GM12878 (cell line): ENCODE results near the gene LRRC10B. TPM values are rescaled to one million over a fixed set of nuclear protein-coding genes. Genes with fewer than 3 reads are reported as not detected.

Experiments used
- ATAC-seq: fragments of 200-7000 bp; cut with Tn5 transposase; 3 replicates; pipeline ENCODE4 v1.9.1; 2020; ENCODE audit warnings: mild to moderate bottlenecking, moderate library complexity
- BruUV-seq: library from RNA; stranded (reverse); fragments of 400-500 nt; replicated peaks from 2 replicates; lab custom pipeline; 2021; lab: Mats Ljungman, UMichigan
- CTCF ChIA-PET: fragments of 300-600 bp; sonication (Branson Sonifier 250); formaldehyde crosslinking; extraction: SDS; loops from one replicate; lab custom pipeline; 2021; ENCODE audit warnings: inconsistent platforms; lab: Yijun Ruan, JAX
- POLR2A ChIA-PET: fragments of 350-600 bp; formaldehyde crosslinking; extraction: SDS; loops from one replicate; lab custom pipeline; 2021; ENCODE audit warnings: inconsistent platforms; lab: Charles Lee
- RAD21 ChIA-PET: fragments of 300-600 bp; sonication (Branson Sonifier 250); formaldehyde crosslinking; loops from one replicate; lab custom pipeline; 2023; ENCODE audit warnings: antibody characterized with exemption; ENCODE audit not compliant: unreplicated experiment; lab: Charles Lee
- SMC1A ChIA-PET: fragments of 300-600 bp; sonication (Branson Sonifier 250); formaldehyde crosslinking; loops from one replicate; lab custom pipeline; 2023; ENCODE audit not compliant: unreplicated experiment, uncharacterized antibody; lab: Charles Lee
- DNase-seq: peaks from one replicate; pipeline ENCODE4 v3.0.0-alpha.2; 2011; ENCODE audit warnings: low read depth, low spot score
- FAIRE-seq: peaks from 3 replicates; lab custom pipeline; 2011; peaks lifted over from hg19 to GRCh38; lab: Jason Lieb, UNC
- H2AFZ ChIP-seq: 2 replicates; pipeline ENCODE4 v1.6.0; 2011; ENCODE audit warnings: low read depth, low read length, control low read depth; ENCODE audit not compliant: control insufficient read depth
- H3K27ac ChIP-seq: 2 replicates; pipeline ENCODE4 v1.5.1; 2011; ENCODE audit warnings: control low read depth; ENCODE audit not compliant: control insufficient read depth, insufficient read depth
- H3K27me3 ChIP-seq, 2 experiments: replicated peaks in 1 of 2; 2 replicates each; pipeline versions ENCODE4 v1.6.0 to v1.6.1; 2011; ENCODE audit warnings: low read length in 1 of 2; ENCODE audit not compliant: control insufficient read depth in 2 of 2, insufficient read depth in 2 of 2
- H3K36me3 ChIP-seq, 2 experiments: 2 replicates each; pipeline ENCODE4 v1.5.1; 2011; ENCODE audit warnings: low read length in 1 of 2; ENCODE audit not compliant: control insufficient read depth in 2 of 2, insufficient read depth in 2 of 2
- H3K4me1 ChIP-seq: 2 replicates; pipeline ENCODE4 v1.6.1; 2011; ENCODE audit warnings: mild to moderate bottlenecking, low read length, moderate library complexity, mixed read lengths; ENCODE audit not compliant: control insufficient read depth, insufficient read depth
- H3K4me2 ChIP-seq: 2 replicates; pipeline ENCODE4 v1.6.0; 2011; ENCODE audit warnings: control low read depth; ENCODE audit not compliant: control insufficient read depth, insufficient read depth
- H3K4me3 ChIP-seq: fragments of 200-600 bp; sonication (generic); 2 replicates; pipeline ENCODE4 v1.5.1; 2016
- H3K79me2 ChIP-seq: 2 replicates; pipeline ENCODE4 v1.6.0; 2011; ENCODE audit warnings: low read length; ENCODE audit not compliant: control insufficient read depth, insufficient read depth
- H3K9ac ChIP-seq: 2 replicates; pipeline ENCODE4 v1.8.0; 2011; ENCODE audit warnings: low read length, control low read depth, mixed read lengths; ENCODE audit not compliant: control insufficient read depth, insufficient read depth
- H3K9me3 ChIP-seq: replicated peaks from 3 replicates; pipeline ENCODE4 v1.5.1; 2011; ENCODE audit warnings: mild to moderate bottlenecking, low read length; ENCODE audit not compliant: control insufficient read depth, insufficient read depth
- H4K20me1 ChIP-seq: 2 replicates; pipeline ENCODE4 v1.6.0; 2011; ENCODE audit not compliant: control insufficient read depth, insufficient read depth
- ASH2L ChIP-seq: fragments of 300-600, 200-600 bp; sonication (generic); IDR thresholded peaks from 2 replicates; pipeline ENCODE4 v1.6.1; 2017; ENCODE audit warnings: low read depth, mild to moderate bottlenecking, borderline replicate concordance
- BHLHE40 ChIP-seq, 2 experiments: fragments of 450-650 bp in 1 of 2; IDR thresholded peaks; 2 replicates each; pipeline ENCODE4 v1.6.1; 2011 to 2017; ENCODE audit warnings: low read depth in 2 of 2, borderline replicate concordance in 1 of 2, improper control_type of control experiment in 1 of 2, low read length in 1 of 2, mild to moderate bottlenecking in 1 of 2
- BRCA1 ChIP-seq: IDR thresholded peaks from 2 replicates; pipeline ENCODE4 v1.6.1; 2011; ENCODE audit warnings: low read depth, low read length, improper control_type of control experiment
- TCF3 ChIP-seq: IDR thresholded peaks from 2 replicates; pipeline ENCODE4 v1.6.1; 2012; ENCODE audit warnings: low read depth, mild to moderate bottlenecking, low read length, borderline replicate concordance; ENCODE audit not compliant: insufficient read depth
- WRNIP1 ChIP-seq: IDR thresholded peaks from 2 replicates; pipeline ENCODE4 v1.6.1; 2011; ENCODE audit warnings: low read depth, low read length, improper control_type of control experiment, borderline replicate concordance
- WGBS: methylation state at CpG from one replicate; pipeline ENCODE4 v1.1.6; 2016; ENCODE audit warnings: low lambda C conversion rate; ENCODE audit not compliant: insufficient replicate concordance, insufficient coverage; ENCODE audit errors: missing lambda C conversion rate; 5-methylcytosine and 5-hydroxymethylcytosine counted together
- in situ Hi-C: fragments of 300-500 bp; cut with MboI; formaldehyde crosslinking; loops from 9 replicates; pipeline ENCODE4 v1.14.3; 2018; ENCODE audit warnings: mixed read lengths
- intact Hi-C: fragments of 100-400 bp; cut with micrococcal nuclease; formaldehyde crosslinking; loops from one replicate; pipeline ENCODE4 v1.14.2; 2022; ENCODE audit not compliant: unreplicated experiment
- polyA plus RNA-seq, 11 experiments: library from polyadenylated mRNA; depleted of rRNA in 4 of 11; unstranded in 6 of 11; stranded (reverse) in 5 of 11; fragments of >200 nt; fragmentation: Nextera tagmentation in 4 of 11; fragmentation: Illumina TruSeq in 1 of 11; extraction: Ambion mirVana in 4 of 11; extraction: Trizol in 1 of 11; gene quantifications; 1 replicate in 1 of 11; 2 replicates in 10 of 11; pipeline versions ENCODE4 v1.2.1 to v1.2.3, GENCODE V29; 2011 to 2016; ENCODE audit warnings: inconsistent platforms in 2 of 11, missing spikeins in 2 of 11, low read depth in 1 of 11
- total RNA-seq, 4 experiments: library from RNA; depleted of rRNA in 3 of 4; stranded (reverse); fragments of >200 nt in 3 of 4; fragmentation: Illumina TruSeq in 1 of 4; extraction: Trizol in 1 of 4; gene quantifications; 2 replicates each; pipeline versions ENCODE4 v1.2.1 to v1.2.3, GENCODE V29; 2013 to 2021
- TF ChIP-seq, protein P1 (sequence below): IDR thresholded peaks from 2 replicates; pipeline ENCODE4 v1.6.1; 2011; ENCODE audit warnings: borderline replicate concordance, low read depth, mild to moderate bottlenecking, moderate library complexity, low read length; ENCODE audit not compliant: insufficient read depth, poor library complexity, severe bottlenecking

Gene LRRC10B
- total and polyA plus RNA-seq, 10 of the 15 experiments (the other 5 are each of a cell fraction or from before 2014, with no cell fraction given): not detected

DNA sequence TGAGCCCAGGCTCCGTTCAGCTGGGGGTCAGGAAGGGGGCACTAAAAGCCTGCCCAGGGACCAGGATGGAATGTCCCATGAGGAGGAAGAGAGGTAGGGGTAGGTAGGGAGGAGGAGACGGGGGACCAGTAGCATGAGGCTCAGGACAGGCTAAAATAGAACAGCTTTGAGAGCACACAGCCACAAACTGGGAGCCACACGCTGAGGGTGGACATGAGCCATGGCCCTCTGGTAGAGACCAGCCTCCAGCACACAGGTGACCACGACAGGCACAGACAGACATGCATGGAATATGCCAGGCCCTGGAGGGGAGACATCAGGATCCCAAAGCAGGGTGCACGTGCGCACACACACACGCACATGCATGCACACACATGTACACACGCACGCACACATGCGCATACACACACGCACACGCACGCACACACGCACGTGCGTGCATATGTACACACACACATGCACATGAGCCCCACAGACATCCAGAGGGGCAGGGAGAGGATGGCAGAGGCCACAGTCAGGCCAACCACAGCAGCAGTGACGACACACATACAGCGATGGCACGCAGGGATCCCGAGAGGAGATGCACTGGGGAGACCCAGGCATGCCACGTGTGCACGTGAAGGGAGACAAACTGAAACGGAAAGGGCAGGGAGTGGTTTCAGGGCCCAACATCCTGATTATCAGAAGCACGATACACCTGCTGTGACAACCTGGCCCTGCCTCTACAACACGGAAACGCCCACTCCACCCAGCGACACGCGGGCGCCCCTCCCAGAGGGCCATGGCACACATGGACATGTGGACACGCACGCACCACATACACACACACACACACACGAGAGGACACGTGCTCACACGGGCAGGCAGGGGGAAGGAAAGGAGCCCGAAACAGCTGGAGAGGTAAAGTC is 25.7 kb downstream of the LRRC10B start:
- Histone ChIP-seq H3K36me3 (no peaks in the 10 kb centered on the region), H3K4me2 (no peak overlapping the region), H3K4me3 (no peak overlapping the region), H3K79me2 (no peaks in the 10 kb centered on the region), H3K27me3 (peaks cover 0 to 1% of the 10 kb centered on the region in 2 experiments; a peak in 1 of 4 replicates), H4K20me1 (no peaks in the 10 kb centered on the region), H2AFZ (no peak overlapping the region), H3K27ac (no peak overlapping the region), H3K9me3 (no peaks in the 10 kb centered on the region), H3K4me1 (no peaks in the 10 kb centered on the region), H3K9ac (no peak overlapping the region)
- ChIA-PET CTCF (no interaction called here), POLR2A (no interaction called here), RAD21 (no interaction called here), SMC1A (no interaction called here)
- FAIRE-seq: no peak
- WGBS: 35% methylated on average over 35 of the region's 36 CpGs
- in situ Hi-C loops (no loop called here), intact Hi-C loops (loop anchor here (10.0 kb wide), 1 partner anchor 101 kb away; no protein-coding TSS in a partner anchor)
- DNase-seq: no peak
- no TSS peak for BruUV-seq
- ATAC-seq: no peak
- TF ChIP-seq WRNIP1 (no peak), BRCA1 (no peak), ASH2L (no peak), TCF3 (peak; percentile 76; the same call in 1 of the 2 replicates), BHLHE40 (IDR thresholded peaks at IDR 0.05; ENCODE audit: borderline replicate concordance in 1 of 2, low read depth in 2 of 2, low read length in 1 of 2) (0 out of 4 replicates have a peak, but pooled peaks of 1 of the 2 experiments have one; percentile 5)
- TF ChIP-seq, protein P1, sequence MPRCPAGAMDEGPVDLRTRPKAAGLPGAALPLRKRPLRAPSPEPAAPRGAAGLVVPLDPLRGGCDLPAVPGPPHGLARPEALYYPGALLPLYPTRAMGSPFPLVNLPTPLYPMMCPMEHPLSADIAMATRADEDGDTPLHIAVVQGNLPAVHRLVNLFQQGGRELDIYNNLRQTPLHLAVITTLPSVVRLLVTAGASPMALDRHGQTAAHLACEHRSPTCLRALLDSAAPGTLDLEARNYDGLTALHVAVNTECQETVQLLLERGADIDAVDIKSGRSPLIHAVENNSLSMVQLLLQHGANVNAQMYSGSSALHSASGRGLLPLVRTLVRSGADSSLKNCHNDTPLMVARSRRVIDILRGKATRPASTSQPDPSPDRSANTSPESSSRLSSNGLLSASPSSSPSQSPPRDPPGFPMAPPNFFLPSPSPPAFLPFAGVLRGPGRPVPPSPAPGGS: peak; percentile 95
